GM12878 (cell line): ENCODE measurements around the gene ADAMTS14. TPM values are rescaled to one million over a fixed set of nuclear protein-coding genes. Genes with fewer than 3 reads are reported as not detected.

Source experiments
- ATAC-seq: fragments of 200-7000 bp; cut with Tn5 transposase; 3 replicates; pipeline ENCODE4 v1.9.1; 2020; ENCODE audit warnings: mild to moderate bottlenecking, moderate library complexity
- BruUV-seq: library from RNA; stranded (reverse); fragments of 400-500 nt; replicated peaks from 2 replicates; lab custom pipeline; 2021; lab: Mats Ljungman, UMichigan
- CTCF ChIA-PET: fragments of 300-600 bp; sonication (Branson Sonifier 250); formaldehyde crosslinking; extraction: SDS; loops from one replicate; lab custom pipeline; 2021; ENCODE audit warnings: inconsistent platforms; lab: Yijun Ruan, JAX
- POLR2A ChIA-PET: fragments of 350-600 bp; formaldehyde crosslinking; extraction: SDS; loops from one replicate; lab custom pipeline; 2021; ENCODE audit warnings: inconsistent platforms; lab: Charles Lee
- RAD21 ChIA-PET: fragments of 300-600 bp; sonication (Branson Sonifier 250); formaldehyde crosslinking; loops from one replicate; lab custom pipeline; 2023; ENCODE audit warnings: antibody characterized with exemption; ENCODE audit not compliant: unreplicated experiment; lab: Charles Lee
- SMC1A ChIA-PET: fragments of 300-600 bp; sonication (Branson Sonifier 250); formaldehyde crosslinking; loops from one replicate; lab custom pipeline; 2023; ENCODE audit not compliant: unreplicated experiment, uncharacterized antibody; lab: Charles Lee
- DNase-seq: peaks from one replicate; pipeline ENCODE4 v3.0.0-alpha.2; 2011; ENCODE audit warnings: low read depth, low spot score
- FAIRE-seq: peaks from 3 replicates; lab custom pipeline; 2011; peaks lifted over from hg19 to GRCh38; lab: Jason Lieb, UNC
- H2AFZ ChIP-seq: 2 replicates; pipeline ENCODE4 v1.6.0; 2011; ENCODE audit warnings: low read depth, low read length, control low read depth; ENCODE audit not compliant: control insufficient read depth
- H3K27ac ChIP-seq: 2 replicates; pipeline ENCODE4 v1.5.1; 2011; ENCODE audit warnings: control low read depth; ENCODE audit not compliant: control insufficient read depth, insufficient read depth
- H3K27me3 ChIP-seq, 2 experiments: replicated peaks in 1 of 2; 2 replicates each; pipeline versions ENCODE4 v1.6.0 to v1.6.1; 2011; ENCODE audit warnings: low read length in 1 of 2; ENCODE audit not compliant: control insufficient read depth in 2 of 2, insufficient read depth in 2 of 2
- H3K36me3 ChIP-seq, 2 experiments: 2 replicates each; pipeline ENCODE4 v1.5.1; 2011; ENCODE audit warnings: low read length in 1 of 2; ENCODE audit not compliant: control insufficient read depth in 2 of 2, insufficient read depth in 2 of 2
- H3K4me1 ChIP-seq: 2 replicates; pipeline ENCODE4 v1.6.1; 2011; ENCODE audit warnings: mild to moderate bottlenecking, low read length, moderate library complexity, mixed read lengths; ENCODE audit not compliant: control insufficient read depth, insufficient read depth
- H3K4me2 ChIP-seq: 2 replicates; pipeline ENCODE4 v1.6.0; 2011; ENCODE audit warnings: control low read depth; ENCODE audit not compliant: control insufficient read depth, insufficient read depth
- H3K4me3 ChIP-seq: fragments of 200-600 bp; sonication (generic); 2 replicates; pipeline ENCODE4 v1.5.1; 2016
- H3K79me2 ChIP-seq: 2 replicates; pipeline ENCODE4 v1.6.0; 2011; ENCODE audit warnings: low read length; ENCODE audit not compliant: control insufficient read depth, insufficient read depth
- H3K9ac ChIP-seq: 2 replicates; pipeline ENCODE4 v1.8.0; 2011; ENCODE audit warnings: low read length, control low read depth, mixed read lengths; ENCODE audit not compliant: control insufficient read depth, insufficient read depth
- H3K9me3 ChIP-seq: replicated peaks from 3 replicates; pipeline ENCODE4 v1.5.1; 2011; ENCODE audit warnings: mild to moderate bottlenecking, low read length; ENCODE audit not compliant: control insufficient read depth, insufficient read depth
- H4K20me1 ChIP-seq: 2 replicates; pipeline ENCODE4 v1.6.0; 2011; ENCODE audit not compliant: control insufficient read depth, insufficient read depth
- CBFB ChIP-seq: IDR thresholded peaks from 2 replicates; pipeline ENCODE4 v1.6.1; 2016; ENCODE audit warnings: antibody characterized with exemption, low read depth
- CBX5 ChIP-seq: sonication (generic); IDR thresholded peaks from 2 replicates; pipeline ENCODE4 v1.6.1; 2016; ENCODE audit warnings: low read depth, moderate library complexity, mild to moderate bottlenecking, inconsistent platforms
- CREB1 ChIP-seq: IDR thresholded peaks from 2 replicates; pipeline ENCODE4 v1.6.1; 2012; ENCODE audit warnings: low read depth, mild to moderate bottlenecking, inconsistent platforms
- EZH2 ChIP-seq: IDR thresholded peaks from 2 replicates; pipeline ENCODE4 v1.6.1; 2012; ENCODE audit warnings: low read depth, mild to moderate bottlenecking, control low read depth, inconsistent platforms, low read length, borderline replicate concordance; ENCODE audit not compliant: control insufficient read depth
- MTA3 ChIP-seq: IDR thresholded peaks from 2 replicates; pipeline ENCODE4 v1.6.1; 2012; ENCODE audit warnings: low read length, inconsistent platforms, borderline replicate concordance
- NFXL1 ChIP-seq: fragments of 450-650 bp; IDR thresholded peaks from 2 replicates; pipeline ENCODE4 v1.6.1; 2017; ENCODE audit warnings: antibody characterized with exemption, mild to moderate bottlenecking, borderline replicate concordance
- RCOR1 ChIP-seq: conservative IDR thresholded peaks from 2 replicates; pipeline ENCODE4 v1.6.1; 2012; ENCODE audit warnings: low read depth, low read length, improper control_type of control experiment
- RELA ChIP-seq: fragments of 450-650 bp; IDR thresholded peaks from 2 replicates; pipeline ENCODE4 v1.8.0; 2014; ENCODE audit warnings: borderline replicate concordance; ENCODE audit not compliant: partially characterized antibody
- RUNX3 ChIP-seq: IDR thresholded peaks from 2 replicates; pipeline ENCODE4 v1.6.1; 2012; ENCODE audit warnings: low read length, inconsistent platforms
- SMARCA5 ChIP-seq: fragments of 450-650 bp; IDR thresholded peaks from 2 replicates; pipeline ENCODE4 v1.6.1; 2017; ENCODE audit warnings: mild to moderate bottlenecking
- WGBS: methylation state at CpG from one replicate; pipeline ENCODE4 v1.1.6; 2016; ENCODE audit warnings: low lambda C conversion rate; ENCODE audit not compliant: insufficient replicate concordance, insufficient coverage; ENCODE audit errors: missing lambda C conversion rate; 5-methylcytosine and 5-hydroxymethylcytosine counted together
- in situ Hi-C: fragments of 300-500 bp; cut with MboI; formaldehyde crosslinking; loops from 9 replicates; pipeline ENCODE4 v1.14.3; 2018; ENCODE audit warnings: mixed read lengths
- intact Hi-C: fragments of 100-400 bp; cut with micrococcal nuclease; formaldehyde crosslinking; loops from one replicate; pipeline ENCODE4 v1.14.2; 2022; ENCODE audit not compliant: unreplicated experiment
- polyA plus RNA-seq, 11 experiments: library from polyadenylated mRNA; depleted of rRNA in 4 of 11; unstranded in 6 of 11; stranded (reverse) in 5 of 11; fragments of >200 nt; fragmentation: Nextera tagmentation in 4 of 11; fragmentation: Illumina TruSeq in 1 of 11; extraction: Ambion mirVana in 4 of 11; extraction: Trizol in 1 of 11; gene quantifications; 1 replicate in 1 of 11; 2 replicates in 10 of 11; pipeline versions ENCODE4 v1.2.1 to v1.2.3, GENCODE V29; 2011 to 2016; ENCODE audit warnings: inconsistent platforms in 2 of 11, missing spikeins in 2 of 11, low read depth in 1 of 11
- total RNA-seq, 4 experiments: library from RNA; depleted of rRNA in 3 of 4; stranded (reverse); fragments of >200 nt in 3 of 4; fragmentation: Illumina TruSeq in 1 of 4; extraction: Trizol in 1 of 4; gene quantifications; 2 replicates each; pipeline versions ENCODE4 v1.2.1 to v1.2.3, GENCODE V29; 2013 to 2021
- TF ChIP-seq, protein P1 (sequence below): fragments of 450-650 bp; IDR thresholded peaks from 2 replicates; pipeline ENCODE4 v1.6.1; 2017; ENCODE audit warnings: low read depth, mild to moderate bottlenecking, moderate library complexity
- TF ChIP-seq, protein P2 (sequence below): fragments of 450-650 bp; IDR thresholded peaks from 2 replicates; pipeline ENCODE4 v1.6.1; 2017; ENCODE audit warnings: mild to moderate bottlenecking, low read depth, inconsistent platforms; ENCODE audit not compliant: poor library complexity, severe bottlenecking

The ADAMTS14 gene
- total and polyA plus RNA-seq, 10 of the 15 experiments (the other 5 are each of a cell fraction or from before 2014, with no cell fraction given): 0.03 to 0.05 TPM; not detected in 8

DNA sequence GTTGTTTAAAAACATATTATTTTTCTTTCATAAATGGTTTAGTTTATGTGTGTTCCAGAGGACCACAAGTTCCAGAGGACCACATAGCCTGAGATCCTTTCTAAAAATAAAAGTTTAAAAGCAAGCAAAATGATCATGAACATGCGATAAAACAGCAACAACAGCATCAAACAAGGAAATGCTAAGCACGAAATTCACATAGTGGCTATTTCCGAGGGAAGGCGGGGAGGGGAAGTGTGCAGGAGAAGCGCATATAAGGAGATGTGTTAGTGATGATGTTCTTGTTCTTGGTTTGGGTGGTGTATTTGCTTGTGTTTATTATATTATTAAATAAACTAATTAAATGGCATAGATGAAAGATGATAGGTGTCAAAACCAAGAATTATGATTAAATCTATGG, 111.7 kb downstream of the ADAMTS14 start:
- Histone ChIP-seq H3K9me3 (no peaks in the 10 kb centered on the region), H4K20me1 (no peaks in the 10 kb centered on the region), H3K4me3 (no peak overlapping the region), H3K27me3 (no peaks in the 10 kb centered on the region; a peak in 2 of 4 replicates), H3K27ac (no peak overlapping the region), H3K9ac (no peak overlapping the region), H3K36me3 (no peaks in the 10 kb centered on the region), H2AFZ (no peak overlapping the region), H3K79me2 (no peaks in the 10 kb centered on the region), H3K4me2 (no peak overlapping the region), H3K4me1 (no peaks in the 10 kb centered on the region)
- no peak for TF ChIP-seq CBFB
- no peak for TF ChIP-seq CBX5
- no peak for TF ChIP-seq NFXL1
- TF ChIP-seq CREB1: no peak
- no peak for TF ChIP-seq RELA
- no peak for TF ChIP-seq SMARCA5
- TF ChIP-seq EZH2: no peak
- TF ChIP-seq, protein P1, sequence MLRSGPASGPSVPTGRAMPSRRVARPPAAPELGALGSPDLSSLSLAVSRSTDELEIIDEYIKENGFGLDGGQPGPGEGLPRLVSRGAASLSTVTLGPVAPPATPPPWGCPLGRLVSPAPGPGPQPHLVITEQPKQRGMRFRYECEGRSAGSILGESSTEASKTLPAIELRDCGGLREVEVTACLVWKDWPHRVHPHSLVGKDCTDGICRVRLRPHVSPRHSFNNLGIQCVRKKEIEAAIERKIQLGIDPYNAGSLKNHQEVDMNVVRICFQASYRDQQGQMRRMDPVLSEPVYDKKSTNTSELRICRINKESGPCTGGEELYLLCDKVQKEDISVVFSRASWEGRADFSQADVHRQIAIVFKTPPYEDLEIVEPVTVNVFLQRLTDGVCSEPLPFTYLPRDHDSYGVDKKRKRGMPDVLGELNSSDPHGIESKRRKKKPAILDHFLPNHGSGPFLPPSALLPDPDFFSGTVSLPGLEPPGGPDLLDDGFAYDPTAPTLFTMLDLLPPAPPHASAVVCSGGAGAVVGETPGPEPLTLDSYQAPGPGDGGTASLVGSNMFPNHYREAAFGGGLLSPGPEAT: no peak
- TF ChIP-seq, protein P2, sequence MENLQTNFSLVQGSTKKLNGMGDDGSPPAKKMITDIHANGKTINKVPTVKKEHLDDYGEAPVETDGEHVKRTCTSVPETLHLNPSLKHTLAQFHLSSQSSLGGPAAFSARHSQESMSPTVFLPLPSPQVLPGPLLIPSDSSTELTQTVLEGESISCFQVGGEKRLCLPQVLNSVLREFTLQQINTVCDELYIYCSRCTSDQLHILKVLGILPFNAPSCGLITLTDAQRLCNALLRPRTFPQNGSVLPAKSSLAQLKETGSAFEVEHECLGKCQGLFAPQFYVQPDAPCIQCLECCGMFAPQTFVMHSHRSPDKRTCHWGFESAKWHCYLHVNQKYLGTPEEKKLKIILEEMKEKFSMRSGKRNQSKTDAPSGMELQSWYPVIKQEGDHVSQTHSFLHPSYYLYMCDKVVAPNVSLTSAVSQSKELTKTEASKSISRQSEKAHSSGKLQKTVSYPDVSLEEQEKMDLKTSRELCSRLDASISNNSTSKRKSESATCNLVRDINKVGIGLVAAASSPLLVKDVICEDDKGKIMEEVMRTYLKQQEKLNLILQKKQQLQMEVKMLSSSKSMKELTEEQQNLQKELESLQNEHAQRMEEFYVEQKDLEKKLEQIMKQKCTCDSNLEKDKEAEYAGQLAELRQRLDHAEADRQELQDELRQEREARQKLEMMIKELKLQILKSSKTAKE: no peak
- TF ChIP-seq RUNX3: no peak
- TF ChIP-seq MTA3: no peak
- TF ChIP-seq RCOR1: no peak
- ATAC-seq: no peak
- ChIA-PET POLR2A (no interaction called here), CTCF (no interaction called here), RAD21 (no interaction called here), SMC1A (no interaction called here)
- in situ Hi-C loops (no loop called here), intact Hi-C loops (no loop called here)
- no TSS peak for BruUV-seq
- no peak for FAIRE-seq
- DNase-seq: no peak
- WGBS: 39% methylated on average over 5 of the region's 5 CpGs
